Measurements from ENCODE around the gene KCNK6.

GRCh38 chr19:38288123-38288855, 31.4 kb upstream of the KCNK6 start:
- TF ChIP-seq POLR2A (IDR thresholded peaks at IDR 0.05; ENCODE audit: low read depth, low read length) (no peak), TAF1 (IDR thresholded peaks at IDR 0.05; ENCODE audit: borderline replicate concordance, low read depth, low read length) (no peak)
